Activated CD8-positive, alpha-beta memory T cell treated with anti-CD3 and anti-CD28 coated beads for 24 hours (primary cell): ENCODE results near the gene GIT2.
A peak's percentile ranks its signal among the peaks of the same experiment; 100 is the strongest.

ENCODE experiments used
- DNase-seq: peaks from one replicate; pipeline ENCODE4 v3.0.0-alpha.2; 2020

The GIT2 gene

DNA sequence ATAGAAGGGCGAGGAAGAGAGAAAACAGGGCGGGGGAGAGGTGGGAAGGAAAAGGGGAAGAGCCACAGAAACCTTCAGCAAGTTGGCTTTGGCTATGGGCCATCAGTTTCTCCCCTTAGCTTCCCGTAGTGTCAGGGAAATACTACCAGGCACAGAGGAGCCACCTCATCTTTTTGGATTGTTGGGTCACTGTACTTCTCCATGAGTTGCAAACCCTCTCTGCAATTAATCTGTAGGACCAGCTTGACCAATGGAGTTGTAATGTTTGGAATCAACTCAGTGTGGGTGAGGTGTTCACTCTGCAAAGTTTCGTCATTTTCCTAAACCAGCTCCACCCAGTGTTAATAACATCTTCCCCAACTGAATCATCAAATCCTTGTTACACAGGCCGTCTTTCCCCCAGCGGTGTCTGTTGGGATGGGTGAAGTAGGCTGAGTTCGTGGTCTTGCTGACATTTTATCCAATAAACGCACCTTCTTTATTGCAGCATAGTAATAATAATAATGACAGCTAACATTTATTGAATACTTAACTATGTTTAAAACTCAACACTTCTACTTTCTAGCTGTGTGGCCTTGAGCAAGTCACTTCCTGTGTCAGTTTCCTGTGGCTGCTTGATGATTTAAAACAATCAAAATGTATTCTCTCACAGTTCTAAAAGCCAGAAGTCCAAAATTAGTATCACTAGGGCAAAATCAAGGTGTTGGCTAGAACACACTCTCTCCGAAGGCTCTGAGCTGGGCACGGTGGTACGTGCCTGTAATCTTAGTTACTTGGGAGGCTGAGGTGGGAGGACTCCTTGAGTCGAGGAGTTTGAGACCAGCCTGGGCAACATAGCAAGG, 107.8 kb downstream of the GIT2 start:
- DNase-seq, result peak; percentile 64

DNA sequence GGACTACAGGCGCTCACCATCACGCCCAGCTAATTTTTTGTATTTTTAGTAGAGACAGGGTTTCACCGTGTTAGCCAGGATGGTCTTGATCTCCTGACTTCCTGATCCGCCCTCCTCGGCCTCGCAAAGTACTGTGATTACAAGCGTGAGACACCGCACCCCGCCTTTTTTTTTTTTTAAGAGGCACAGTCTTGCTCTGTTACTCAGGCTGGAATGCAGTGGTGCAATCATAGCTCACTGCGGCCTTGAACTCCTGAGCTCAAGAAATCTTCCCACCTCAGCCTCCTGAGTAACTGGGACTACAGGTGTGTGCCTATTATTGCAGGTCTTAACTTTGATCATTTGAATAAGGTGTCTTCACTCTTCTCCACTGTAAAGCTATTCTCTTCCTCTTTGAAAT, 110.6 kb downstream of the GIT2 start:
- no peak for DNase-seq

DNA sequence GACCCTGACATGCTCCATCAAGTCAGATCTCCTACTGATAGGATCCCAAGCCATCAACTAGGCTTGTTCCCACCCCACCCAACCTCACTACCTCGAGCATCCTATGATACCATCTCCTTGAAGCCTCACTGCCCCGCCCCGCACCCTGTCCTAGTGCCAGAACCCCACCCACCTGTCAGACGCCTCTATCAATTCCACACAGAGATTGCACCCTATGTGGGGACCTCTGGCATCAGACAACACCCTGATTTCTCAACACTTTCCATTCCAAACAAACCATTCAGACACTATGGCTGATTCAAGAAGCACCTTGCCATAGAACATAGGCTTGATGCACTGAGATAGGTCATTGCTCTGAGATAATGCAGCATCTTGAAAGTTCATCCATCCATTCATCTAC, 112.7 kb downstream of the GIT2 start:
- no peak for DNase-seq

DNA sequence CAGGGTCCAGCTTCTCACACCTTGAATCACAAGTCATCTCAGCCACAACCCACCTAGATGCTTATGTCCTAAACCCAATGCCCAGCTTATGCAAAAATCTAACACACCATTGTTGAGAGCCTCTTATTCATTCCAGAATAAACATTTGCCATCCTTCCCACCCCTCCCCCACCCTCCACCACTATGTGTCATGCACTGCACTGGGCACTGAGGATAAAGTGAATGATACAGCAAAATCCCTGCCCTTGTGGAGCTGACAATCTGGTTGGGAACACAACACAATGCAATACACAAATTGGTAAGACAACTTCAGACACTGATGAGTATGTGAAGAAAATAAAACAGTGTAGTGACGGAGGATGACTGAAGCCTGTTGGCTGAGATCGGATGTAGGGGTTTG, 114.4 kb downstream of the GIT2 start:
- no peak for DNase-seq

DNA sequence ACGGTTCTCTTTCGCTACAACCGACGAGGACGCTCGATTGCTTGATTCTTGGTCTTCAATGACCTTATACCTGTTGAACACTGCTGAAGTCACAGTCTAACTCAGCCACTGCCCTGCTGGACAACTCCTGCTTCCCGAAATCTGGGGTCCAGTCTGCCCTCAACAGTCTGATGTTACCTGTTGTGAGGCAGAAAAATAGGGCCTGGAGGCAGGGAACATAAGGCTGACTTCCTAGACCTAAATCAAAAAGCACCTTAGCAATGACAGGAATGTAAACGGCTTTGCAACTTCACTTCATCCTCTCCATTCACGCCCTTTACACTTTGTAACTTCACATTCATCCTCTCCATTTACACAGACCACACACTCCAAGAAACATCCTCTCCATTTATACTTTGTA, 115.2 kb downstream of the GIT2 start:
- no peak for DNase-seq

DNA sequence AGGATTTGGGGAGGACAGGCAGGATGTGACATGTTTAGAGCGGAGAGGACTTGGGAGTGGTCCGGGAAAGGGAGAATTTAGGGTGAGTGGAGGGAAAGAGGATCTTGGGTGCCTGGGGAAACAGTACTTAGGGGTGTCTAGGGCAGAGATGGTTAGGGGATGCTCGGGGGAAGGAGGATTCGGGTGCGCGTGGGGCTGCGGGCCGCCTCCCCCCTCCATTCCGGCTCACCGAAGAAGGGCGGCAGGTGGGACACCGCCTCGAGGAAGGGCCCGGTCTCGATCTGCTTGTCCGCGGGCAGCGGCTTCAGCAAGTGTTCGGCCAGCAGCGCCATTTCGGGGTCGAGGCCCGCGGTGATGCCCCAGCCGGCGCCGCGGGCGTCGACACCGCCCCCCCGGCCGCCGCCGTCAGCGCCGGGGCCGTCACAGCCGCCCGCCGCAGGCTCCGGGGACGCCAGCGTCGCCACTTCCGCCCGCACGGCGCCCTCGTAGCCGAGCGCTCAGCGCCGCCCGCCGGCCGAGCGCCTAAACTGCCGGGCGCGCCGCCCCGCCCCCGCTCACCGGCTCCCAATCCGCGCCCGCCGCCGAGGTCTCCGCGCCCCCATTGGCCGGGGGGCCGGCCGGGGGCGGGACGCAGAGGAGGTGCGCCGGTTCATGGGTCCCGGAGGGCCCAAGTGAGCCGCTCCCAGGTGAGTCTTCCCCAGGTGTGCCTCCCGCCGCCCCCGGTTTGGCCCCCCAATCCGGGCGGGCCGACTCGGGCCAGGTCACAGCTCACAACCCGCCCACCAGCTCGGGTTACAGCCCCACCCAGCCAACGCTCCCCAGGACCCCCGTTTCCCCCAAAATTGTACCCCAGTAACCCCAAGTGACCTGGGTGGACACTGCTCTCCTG, 115.9 kb downstream of the GIT2 start, which contains the start of gene GLTP:
TSS of gene GLTP (minus strand) at position 499 of the 889 bp plus-strand sequence. CDS start at position 332, 167 bp downstream.
- DNase-seq, result peak; percentile 93
